K562 (cell line): ENCODE data around the gene PMEPA1. TPM values are rescaled to one million over a fixed set of nuclear protein-coding genes. Genes with fewer than 3 reads are reported as not detected.

ENCODE experiments used
- ATAC-seq: fragments of 200-7000 bp; cut with Tn5 transposase; 3 replicates; pipeline ENCODE4 v1.9.1; 2020; ENCODE audit warnings: moderate library complexity
- BruUV-seq: library from RNA; stranded (reverse); fragments of 400-500 nt; replicated peaks from 2 replicates; lab custom pipeline; 2021; lab: Mats Ljungman, UMichigan
- CTCF ChIA-PET: fragments of 300-600 bp; formaldehyde crosslinking; extraction: SDS; loops from one replicate; lab custom pipeline; 2021; ENCODE audit warnings: low intra/inter-chr PET ratio; lab: Yijun Ruan, JAX
- POLR2A ChIA-PET: fragments of 300-600, 350-650 bp; sonication (Branson Sonifier 250); formaldehyde crosslinking; extraction: SDS; loops from one replicate; lab custom pipeline; 2021; ENCODE audit warnings: antibody characterized with exemption, inconsistent platforms; lab: Yijun Ruan, JAX
- DNase-seq, 4 experiments: peaks; one replicate each; pipeline versions ENCODE4 v3.0.0 to v3.0.0-alpha.2; 2011 to 2018; ENCODE audit warnings: low spot score in 3 of 4, mixed read lengths in 3 of 4; ENCODE audit errors: extremely low read depth in 1 of 4
- FAIRE-seq: peaks from 2 replicates; lab custom pipeline; 2011; peaks lifted over from hg19 to GRCh38; lab: Jason Lieb, UNC
- H2AFZ ChIP-seq: 2 replicates; pipeline ENCODE4 v1.6.0; 2011; ENCODE audit warnings: low read depth, low read length, control low read depth, inconsistent platforms
- H3K27ac ChIP-seq: fragments of 200-600 bp; 3 replicates; pipeline ENCODE4 v1.8.0; 2011; ENCODE audit warnings: low read depth, mild to moderate bottlenecking, control low read depth, inconsistent platforms, low read length, moderate library complexity, mixed read lengths; ENCODE audit errors: extremely low read depth
- H3K27me3 ChIP-seq, 2 experiments: fragments of 300-600 bp in 1 of 2; 2 replicates in 1 of 2; 3 replicates in 1 of 2; pipeline versions ENCODE4 v1.6.0 to v1.8.0; 2011; ENCODE audit warnings: inconsistent platforms in 2 of 2, low read length in 2 of 2, mild to moderate bottlenecking in 1 of 2, mixed read lengths in 1 of 2, moderate library complexity in 1 of 2; ENCODE audit not compliant: control insufficient read depth in 2 of 2, insufficient read depth in 2 of 2
- H3K36me3 ChIP-seq: fragments of 300-600 bp; 3 replicates; pipeline ENCODE4 v1.8.0; 2011; ENCODE audit warnings: mild to moderate bottlenecking, low read length, inconsistent platforms; ENCODE audit not compliant: control insufficient read depth, insufficient read depth
- H3K4me1 ChIP-seq, 2 experiments: fragments of 200-600 bp in 1 of 2; replicated peaks in 1 of 2; 2 replicates in 1 of 2; 3 replicates in 1 of 2; pipeline versions ENCODE4 v1.5.1 to v1.8.0; 2011; ENCODE audit warnings: inconsistent platforms in 2 of 2, low read length in 2 of 2, mild to moderate bottlenecking in 1 of 2, mixed read lengths in 1 of 2, moderate library complexity in 1 of 2; ENCODE audit not compliant: control insufficient read depth in 2 of 2, insufficient read depth in 2 of 2
- H3K4me2 ChIP-seq: 2 replicates; pipeline ENCODE4 v1.6.1; 2011; ENCODE audit warnings: low read length, control low read depth, inconsistent platforms, mixed read lengths; ENCODE audit not compliant: insufficient read depth
- H3K4me3 ChIP-seq: fragments of 200-600 bp; sonication (generic), shearing (Covaris generic); 2 replicates; pipeline ENCODE4 v1.5.1; 2016; ENCODE audit warnings: control low read depth, inconsistent platforms
- H3K79me2 ChIP-seq: fragments of 200-600 bp; 3 replicates; pipeline ENCODE4 v1.8.0; 2011; ENCODE audit warnings: low read length, inconsistent platforms; ENCODE audit not compliant: control insufficient read depth, insufficient read depth
- H3K9ac ChIP-seq, 2 experiments: 2 replicates each; pipeline versions ENCODE4 v1.6.0 to v1.6.1; 2011; ENCODE audit warnings: low read depth in 2 of 2, low read length in 2 of 2, control low read depth in 1 of 2, inconsistent platforms in 1 of 2, mild to moderate bottlenecking in 1 of 2, mixed read lengths in 1 of 2; ENCODE audit not compliant: insufficient read depth in 1 of 2
- H3K9me1 ChIP-seq: one replicate; pipeline ENCODE4 v1.6.0; 2011; ENCODE audit warnings: inconsistent platforms, mild to moderate bottlenecking, low read length, moderate library complexity; ENCODE audit not compliant: control insufficient read depth, insufficient read depth
- H3K9me3 ChIP-seq: replicated peaks from 2 replicates; pipeline ENCODE4 v1.5.1; 2011; ENCODE audit warnings: low read depth, low read length, inconsistent platforms; ENCODE audit not compliant: control insufficient read depth, insufficient read depth
- H4K20me1 ChIP-seq: replicated peaks from 2 replicates; pipeline ENCODE4 v1.6.1; 2011; ENCODE audit warnings: low read length, inconsistent platforms, mixed read lengths; ENCODE audit not compliant: control insufficient read depth, insufficient read depth
- BCLAF1 ChIP-seq, 2 experiments: fragments of 450-650 bp in 1 of 2; IDR thresholded peaks; 2 replicates each; pipeline ENCODE4 v1.6.1; 2011 to 2017; ENCODE audit warnings: low read depth in 2 of 2, antibody characterized with exemption in 1 of 2, borderline replicate concordance in 1 of 2, low read length in 1 of 2, mild to moderate bottlenecking in 1 of 2, mixed read lengths in 1 of 2; ENCODE audit not compliant: control insufficient read depth in 1 of 2
- FOXP1 ChIP-seq: sonication (generic); formaldehyde crosslinking; IDR thresholded peaks from 2 replicates; pipeline ENCODE4 v1.8.0; 2022; ENCODE audit warnings: mild to moderate bottlenecking, missing genetic modification reagents
- MED1 ChIP-seq: sonication (generic); formaldehyde crosslinking; IDR thresholded peaks from 2 replicates; pipeline ENCODE4 v1.8.1; 2023; ENCODE audit warnings: missing genetic modification reagents, borderline replicate concordance
- MEIS2 ChIP-seq: fragments of 450-650 bp; IDR thresholded peaks from 2 replicates; pipeline ENCODE4 v1.6.1; 2014; ENCODE audit warnings: mild to moderate bottlenecking; ENCODE audit not compliant: partially characterized antibody
- NEUROD1 ChIP-seq: fragments of 150-350 bp; IDR thresholded peaks from 2 replicates; pipeline ENCODE4 v1.6.1; 2014; ENCODE audit warnings: borderline replicate concordance, low read length, low read depth; ENCODE audit not compliant: partially characterized antibody
- NR2C1 ChIP-seq, 2 experiments: fragments of 450-650 bp; IDR thresholded peaks; 2 replicates each; pipeline ENCODE4 v1.6.1; 2017; ENCODE audit warnings: mild to moderate bottlenecking in 2 of 2, antibody characterized with exemption in 1 of 2, inconsistent platforms in 1 of 2, missing compliant biosample characterization in 1 of 2, missing genetic modification characterization in 1 of 2
- POLR2A ChIP-seq: fragments of 450-650 bp; conservative IDR thresholded peaks from 2 replicates; pipeline ENCODE4 v1.6.1; 2016
- PTTG1 ChIP-seq: fragments of 450-650 bp; IDR thresholded peaks from 2 replicates; pipeline ENCODE4 v1.6.1; 2016; ENCODE audit warnings: low read depth, mild to moderate bottlenecking, missing genetic modification characterization, missing compliant biosample characterization
- PURB ChIP-seq: sonication (generic); formaldehyde crosslinking; IDR thresholded peaks from 2 replicates; pipeline ENCODE4 v1.9.0; 2021; ENCODE audit warnings: low read depth, mild to moderate bottlenecking, missing genetic modification reagents
- TCF15 ChIP-seq: fragments of 250-450 bp; sonication (Bioruptor Pico); IDR thresholded peaks from 2 replicates; pipeline ENCODE4 v1.8.0; 2022; ENCODE audit warnings: moderate library complexity, mild to moderate bottlenecking, inconsistent platforms
- TEAD1 ChIP-seq, 2 experiments: fragments of 450-650 bp in 1 of 2; sonication (generic) in 1 of 2; formaldehyde crosslinking; IDR thresholded peaks; 2 replicates each; pipeline versions ENCODE4 v1.4.0 to v1.8.0; 2020 to 2022; ENCODE audit warnings: mild to moderate bottlenecking in 2 of 2, missing genetic modification reagents in 1 of 2
- ZBTB33 ChIP-seq: sonication (generic); formaldehyde crosslinking; IDR thresholded peaks from 2 replicates; pipeline ENCODE4 v1.8.1; 2023; ENCODE audit warnings: mild to moderate bottlenecking, missing genetic modification reagents
- ZNF75A ChIP-seq: fragments of 450-650 bp; formaldehyde crosslinking; IDR thresholded peaks from 2 replicates; pipeline ENCODE4 v1.4.0; 2020; ENCODE audit warnings: mild to moderate bottlenecking
- WGBS: fragments of 100-300 bp; shearing (Covaris generic); methylation state at CpG from one replicate; pipeline ENCODE4 v1.1.6; 2016; ENCODE audit warnings: low coverage, mixed read lengths; ENCODE audit not compliant: insufficient coverage; ENCODE audit errors: missing lambda C conversion rate; 5-methylcytosine and 5-hydroxymethylcytosine counted together
- in situ Hi-C: fragments of 300-500 bp; cut with MboI; formaldehyde crosslinking; loops from 4 replicates; pipeline ENCODE4 v1.15.0; 2018; ENCODE audit warnings: inconsistent platforms, mixed read lengths
- intact Hi-C: fragments of 100-400 bp; cut with micrococcal nuclease; formaldehyde crosslinking; loops from 2 replicates; pipeline ENCODE4 v1.14.2; 2022
- polyA plus RNA-seq, 8 experiments: library from polyadenylated mRNA; depleted of rRNA in 4 of 8; stranded (reverse) in 5 of 8; unstranded in 3 of 8; fragments of >200 nt; fragmentation: Nextera tagmentation in 2 of 8; fragmentation: Illumina TruSeq in 1 of 8; extraction: Ambion mirVana in 2 of 8; extraction: Trizol in 1 of 8; gene quantifications; 2 replicates each; pipeline versions ENCODE4 v1.2.1 to v1.2.3, GENCODE V29; 2011 to 2014; ENCODE audit warnings: inconsistent platforms in 1 of 8, missing spikeins in 1 of 8
- total RNA-seq, 7 experiments: library from RNA; depleted of rRNA in 6 of 7; stranded (reverse); fragments of >200 nt in 6 of 7; fragmentation: Illumina TruSeq in 2 of 7; extraction: Trizol in 2 of 7; gene quantifications; 2 replicates each; pipeline versions ENCODE4 v1.2.1 to v1.2.3, GENCODE V29; 2011 to 2021; ENCODE audit warnings: low replicate concordance in 1 of 7

PMEPA1 gene
- total and polyA plus RNA-seq, 9 of the 15 experiments (the other 6 are each of a cell fraction or from before 2014, with no cell fraction given): 0.16 TPM; not detected in 8

- no peak for TF ChIP-seq NEUROD1
- no peak for TF ChIP-seq ZNF75A (CRISPR knock-in tag)
- TF ChIP-seq POLR2A: no peak
- no peak for TF ChIP-seq MED1
- no peak for TF ChIP-seq PURB (CRISPR knock-in tag)
- TF ChIP-seq FOXP1 (CRISPR knock-in tag): no peak
- no peak for TF ChIP-seq ZBTB33 (CRISPR knock-in tag)
- TF ChIP-seq TCF15 (CRISPR knock-in tag): no peak
- TF ChIP-seq PTTG1 (tag): no peak
- TF ChIP-seq TEAD1 (CRISPR knock-in tag; IDR thresholded peaks at IDR 0.05): no peak
- no peak for TF ChIP-seq NR2C1 (IDR thresholded peaks at IDR 0.05)
- no peak for TF ChIP-seq NR2C1 (tag; IDR thresholded peaks at IDR 0.05)
- TF ChIP-seq MEIS2: no peak
- TF ChIP-seq BCLAF1 (IDR thresholded peaks at IDR 0.05; ENCODE audit: borderline replicate concordance in 1 of 2, control insufficient read depth in 1 of 2, low read depth in 2 of 2, low read length in 1 of 2): no peak
- WGBS: 4% methylated on average over 16 of the region's 16 CpGs
- peaks cover 0 to 3% of the 10 kb centered on the region in 2 experiments; a peak in 4 of 5 replicates for H3K4me1 ChIP-seq
- no peak for DNase-seq
- ChIA-PET POLR2A (interaction anchor here (0.5 kb wide), 1 partner anchor 1996 kb away, joined by 3 read pairs; no protein-coding TSS in a partner anchor), CTCF (interaction anchor here (1.3 kb wide), 1 partner anchor 588 kb away, joined by 6 read pairs; no protein-coding TSS in a partner anchor)
- peaks cover 24 to 63% of the 10 kb centered on the region in 2 experiments; a peak in 4 of 5 replicates for H3K27me3 ChIP-seq
- H3K36me3 ChIP-seq: no peaks in the 10 kb centered on the region
- no peaks in the 10 kb centered on the region for H3K9me3 ChIP-seq
- H3K4me2 ChIP-seq: no peak overlapping the region
- in situ Hi-C loops: loop anchor here (25.0 kb wide), 1 partner anchor 591 kb away; no protein-coding TSS in a partner anchor
- no peak overlapping the region for H3K4me3 ChIP-seq
- no peaks in the 10 kb centered on the region for H3K9me1 ChIP-seq
- no peak overlapping the region for H3K27ac ChIP-seq
- ATAC-seq: no peak
- H4K20me1 ChIP-seq: peaks cover 7% of the 10 kb centered on the region
- H2AFZ ChIP-seq: no peak overlapping the region
- no peak overlapping the region for H3K9ac ChIP-seq
- no TSS peak for BruUV-seq
- intact Hi-C loops: loop anchor here (1.0 kb wide), 1 partner anchor 32 kb away; no protein-coding TSS in a partner anchor
- no peaks in the 10 kb centered on the region for H3K79me2 ChIP-seq
- no peak for FAIRE-seq
Observed at GRCh38 chr20:57621421-57622200, 88.2 kb downstream of the PMEPA1 start.
